Psoas muscle (tissue), 8 donors: Measurements from ENCODE around the gene ATOH1. TPM values are rescaled to one million over a fixed set of nuclear protein-coding genes. Genes with fewer than 3 reads are reported as not detected.

Experiments
- ATAC-seq, 4 donors: fragments of 200-7000 bp; cut with Tn5 transposase; one replicate each; pipeline ENCODE4 v1.9.1; 2020; ENCODE audit warnings: moderate library complexity in 3 of 4, mild to moderate bottlenecking in 2 of 4
- DNase-seq, 2 donors: peaks; one replicate each; pipeline ENCODE4 v3.0.0-alpha.2; 2020
- H3K27ac ChIP-seq: fragments of 200-600 bp; one replicate; pipeline ENCODE4 v1.8.0; 2022
- H3K27me3 ChIP-seq, 3 donors: fragments of 200-600 bp in 1 of 3; one replicate each; pipeline versions ENCODE4 v1.6.1 to v1.8.0; 2013 to 2022; ENCODE audit warnings: low read length in 2 of 3, mild to moderate bottlenecking in 2 of 3, moderate library complexity in 1 of 3; ENCODE audit not compliant: insufficient read depth in 3 of 3
- H3K36me3 ChIP-seq, 2 donors: fragments of 200-600 bp in 1 of 2; one replicate each; pipeline versions ENCODE4 v1.6.1 to v1.8.0; 2013 to 2022; ENCODE audit warnings: low read depth in 1 of 2, mild to moderate bottlenecking in 1 of 2, moderate library complexity in 1 of 2; ENCODE audit not compliant: insufficient read depth in 1 of 2
- H3K4me1 ChIP-seq: fragments of 200-600 bp; one replicate; pipeline ENCODE4 v1.8.0; 2022
- H3K4me3 ChIP-seq: fragments of 200-600 bp; one replicate; pipeline ENCODE4 v1.8.0; 2022; ENCODE audit warnings: mild to moderate bottlenecking
- H3K9me3 ChIP-seq: fragments of 200-600 bp; one replicate; pipeline ENCODE4 v1.8.0; 2022
- CTCF ChIP-seq: fragments of 200-600 bp; IDR thresholded peaks from one replicate; pipeline ENCODE4 v1.8.0; 2022; ENCODE audit warnings: antibody characterized with exemption
- WGBS, 3 donors: extraction: QIAGEN DNeasy Blood & Tissue Kit; methylation state at CpG; one replicate each; pipeline versions ENCODE4 v1.1.6 to v1.1.7; 2013; 5-methylcytosine and 5-hydroxymethylcytosine counted together
- intact Hi-C, 2 donors: fragments of 100-400 bp; cut with DNase I; formaldehyde crosslinking; loops; one replicate each; pipeline versions ENCODE4 v1.11.0 to v1.14.2; 2022
- long read RNA-seq, 2 donors: library from polyadenylated mRNA; unstranded; transcript quantifications; one replicate each; pipeline ENCODE4 v2.0.0, GENCODE V29; 2021
- polyA plus RNA-seq, 3 donors: library from polyadenylated mRNA; stranded (reverse); fragments of 200-250 nt; gene quantifications; one replicate each; pipeline ENCODE4 v1.2.3, GENCODE V29; 2013
- total RNA-seq, 4 donors: library from RNA; stranded (reverse); fragmentation: NEBNext Ultra II Directional in 2 of 4; extraction: Animal tissue kit (Norgen Biotek cat#: 25700) in 2 of 4; gene quantifications; one replicate each; pipeline versions ENCODE4 v1.2.1 to v1.2.4, GENCODE V29; 2021 to 2023
- donor health status: healthy with polysubstance abuse.
- donor health status: DM: no; HTN: no; CAD: no; lungs with moderate emphysema.
- donor health status: Bipolar disorder and iron deficiency.
- donor health status: healthy.
- donor health status: DM: yes; HTN: yes; CAD: no.
- donor health status: DM: no; HTN: no; CAD: no.
- donor health status: DM: no; HTN: no; CAD: no.
- donor health status: DM: yes; HTN: yes; CAD: no.

Gene ATOH1
- not detected for total RNA-seq
- not detected for polyA plus RNA-seq
- long read RNA-seq, donor 1, result 0 reads
- long read RNA-seq, donor 2, result 0 reads

GRCh38 chr4:93828332-93828994, at the start of gene ATOH1:
Gene ATOH1 (plus strand): TSS chr4:93828753. CDS start chr4:93828927, 174 bp downstream.
- no peak for TF ChIP-seq CTCF
- 0 to 1% (median 1%) methylated on average over 46 of the region's 46 CpGs for WGBS, 3 donors
- peaks cover 9 to 89% (median 27%) of the 10 kb centered on the region in 3 donors for H3K27me3 ChIP-seq
- intact Hi-C loops, result no loop called here
- peak in 2 of 4 donors; percentile 55 to 79 for ATAC-seq
- H3K4me3 ChIP-seq, result peak within 1 kb of the TSS; percentile 48
- no peaks in the 10 kb centered on the region for H3K9me3 ChIP-seq
- H3K36me3 ChIP-seq, result no peaks in the 10 kb centered on the region
- peaks cover 4% of the 10 kb centered on the region for H3K4me1 ChIP-seq
- peak in 1 of 2 donors; percentile 53 for DNase-seq
- H3K27ac ChIP-seq, result no peak within 1 kb of the TSS

GRCh38 chr4:93779228-93779627, 49.3 kb upstream of the ATOH1 start:
- H3K4me1 ChIP-seq, result no peaks in the 10 kb centered on the region
- TF ChIP-seq CTCF, result no peak
- intact Hi-C loops, result no loop called here
- 52 to 58% (median 57%) methylated on average over 2 of the region's 2 CpGs for WGBS, 3 donors
- H3K27me3 ChIP-seq, result no peaks in the 10 kb centered on the region
- DNase-seq, result no peak
- H3K27ac ChIP-seq, result no peak overlapping the region
- no peak for ATAC-seq
- no peaks in the 10 kb centered on the region for H3K9me3 ChIP-seq
- no peaks in the 10 kb centered on the region for H3K36me3 ChIP-seq
- no peak overlapping the region for H3K4me3 ChIP-seq

- intact Hi-C loops, result no loop called here
- no peak for ATAC-seq
- Histone ChIP-seq H3K27ac (no peak overlapping the region), H3K4me1 (no peaks in the 10 kb centered on the region), H3K36me3 (no peaks in the 10 kb centered on the region), H3K9me3 (no peaks in the 10 kb centered on the region), H3K4me3 (no peak overlapping the region), H3K27me3 (no peaks in the 10 kb centered on the region)
- no peak for DNase-seq
- no peak for TF ChIP-seq CTCF
- 87 to 90% (median 89%) methylated on average over 5 of the region's 5 CpGs for WGBS, 3 donors
Measured at GRCh38 chr4:93780080-93780479, 48.5 kb upstream of the ATOH1 start.

- WGBS, 3 donors, result 90 to 96% (median 92%) methylated on average over 9 of the region's 9 CpGs
- Histone ChIP-seq H3K27me3 (no peaks in the 10 kb centered on the region), H3K4me1 (no peaks in the 10 kb centered on the region), H3K36me3 (no peaks in the 10 kb centered on the region), H3K4me3 (no peak overlapping the region), H3K9me3 (no peaks in the 10 kb centered on the region), H3K27ac (no peak overlapping the region)
- ATAC-seq (no peak), DNase-seq (no peak)
- TF ChIP-seq CTCF, result no peak
- intact Hi-C loops, result no loop called here
Measured at GRCh38 chr4:93781198-93781597, 47.4 kb upstream of the ATOH1 start.

GRCh38 chr4:93786149-93786548, 42.4 kb upstream of the ATOH1 start:
- Histone ChIP-seq H3K4me3 (no peak overlapping the region), H3K27ac (no peak overlapping the region), H3K4me1 (no peaks in the 10 kb centered on the region), H3K36me3 (no peaks in the 10 kb centered on the region), H3K9me3 (no peaks in the 10 kb centered on the region), H3K27me3 (no peaks in the 10 kb centered on the region)
- no peak for TF ChIP-seq CTCF
- intact Hi-C loops, result no loop called here
- no peak for ATAC-seq
- no peak for DNase-seq
- WGBS, 3 donors, result 30 to 38% (median 30%) methylated on average over 2 of the region's 2 CpGs
